Tibial nerve (tissue), 4 donors: ENCODE data around the gene SCYL2. TPM values are rescaled to one million over a fixed set of nuclear protein-coding genes. Genes with fewer than 3 reads are reported as not detected.
A peak's percentile ranks its signal among the peaks of the same experiment; 100 is the strongest.
"Not testable (repeated sequence)": the region's sequence is repeated elsewhere in the genome, so short reads cannot be mapped to it uniquely, and the experiment has no call there.

Experiments used
- DNase-seq, 2 donors: peaks; one replicate each; pipeline ENCODE4 v3.0.0-alpha.2; 2019; ENCODE audit warnings: low spot score in 2 of 2
- H3K27ac ChIP-seq, 4 donors: fragments of 200-600 bp; sonication (generic) in 3 of 4; one replicate each; pipeline ENCODE4 v1.5.1; 2017 to 2019; ENCODE audit warnings: mild to moderate bottlenecking in 1 of 4
- H3K27me3 ChIP-seq, 2 donors: fragments of 200-600 bp; sonication (generic) in 1 of 2; one replicate each; pipeline versions ENCODE4 v1.5.1 to v1.6.0; 2017 to 2019
- H3K36me3 ChIP-seq, 3 donors: fragments of 200-600 bp; sonication (generic); one replicate each; pipeline ENCODE4 v1.5.1; 2018 to 2019
- H3K4me1 ChIP-seq, 4 donors: fragments of 200-600 bp; sonication (generic) in 3 of 4; one replicate each; pipeline ENCODE4 v1.5.1; 2017 to 2019
- H3K4me3 ChIP-seq, 4 donors: fragments of 200-600 bp; sonication (generic) in 3 of 4; one replicate each; pipeline ENCODE4 v1.5.1; 2017 to 2019; ENCODE audit warnings: mild to moderate bottlenecking in 1 of 4, moderate library complexity in 1 of 4
- H3K9me3 ChIP-seq, 4 donors: fragments of 200-600 bp; sonication (generic) in 3 of 4; one replicate each; pipeline ENCODE4 v1.5.1; 2017 to 2019
- EP300 ChIP-seq, 2 donors: sonication (generic); formaldehyde crosslinking; IDR thresholded peaks; one replicate each; pipeline ENCODE4 v1.6.1; 2017; ENCODE audit warnings: antibody characterized with exemption in 2 of 2, mild to moderate bottlenecking in 1 of 2
- POLR2A ChIP-seq, 2 donors: fragments of 450-650 bp; IDR thresholded peaks; one replicate each; pipeline ENCODE4 v1.6.1; 2017; ENCODE audit warnings: antibody characterized with exemption in 2 of 2, mild to moderate bottlenecking in 2 of 2, moderate library complexity in 2 of 2
- WGBS, 2 donors: methylation state at CpG; one replicate each; pipeline ENCODE4 v1.1.5; 2018; 5-methylcytosine and 5-hydroxymethylcytosine counted together
- total RNA-seq, 4 donors: library from RNA; depleted of rRNA; stranded (reverse); fragments of >200 nt; gene quantifications; one replicate each; pipeline ENCODE4 v1.1.0, GENCODE V29; 2016
- TF ChIP-seq, protein P1 (sequence below), 5 experiments: fragments of 200-600 bp in 3 of 5; fragments of 450-650 bp in 2 of 5; sonication (generic) in 3 of 5; IDR thresholded peaks; one replicate each; pipeline ENCODE4 v1.5.1; 2016 to 2019; ENCODE audit warnings: antibody characterized with exemption in 5 of 5, mild to moderate bottlenecking in 3 of 5, moderate library complexity in 2 of 5

The SCYL2 gene
- total RNA-seq, 4 donors from 2014 or later: 37.5 to 70.1 (median 54.6) TPM

DNA sequence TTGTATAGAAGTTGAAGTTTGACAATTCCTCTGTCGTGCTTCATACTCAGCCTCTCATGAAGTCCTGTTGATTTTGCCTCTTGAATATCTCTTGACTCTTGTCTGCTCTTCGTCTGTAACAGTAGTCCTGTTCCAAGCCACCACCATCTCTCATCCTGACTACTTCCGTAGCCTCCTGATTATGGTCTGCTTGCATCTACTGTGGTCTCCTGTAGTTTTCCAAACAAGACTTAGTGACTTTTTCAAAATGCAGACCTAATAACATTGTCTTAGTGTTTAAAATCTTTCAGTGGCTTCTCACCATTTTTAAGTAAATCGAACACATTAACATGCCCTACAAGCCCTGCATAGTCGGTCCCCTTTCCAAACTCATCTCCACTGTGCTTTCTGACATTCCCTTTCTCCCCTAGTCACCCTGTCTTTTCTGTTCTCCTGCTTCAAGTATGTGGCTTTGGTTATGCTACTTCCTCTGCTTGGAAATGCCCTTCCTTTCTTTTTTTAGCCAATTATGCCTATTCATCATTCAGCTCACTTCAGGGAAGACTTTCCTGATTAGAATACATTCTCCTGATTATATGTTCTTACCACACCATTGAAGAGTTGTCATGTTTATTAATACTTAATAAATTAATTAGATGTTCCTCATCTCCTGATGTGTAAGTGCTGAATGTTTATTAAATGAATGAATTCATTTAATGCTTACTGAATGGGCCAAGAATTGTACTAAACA is 2.0 kb downstream of the SCYL2 start:
- Histone ChIP-seq H3K27me3 (no peaks in the 10 kb centered on the region), H3K36me3 (no peaks in the 10 kb centered on the region), H3K4me3 (peak overlapping the region in 2 of 4 donors; percentile 80 to 90), H3K9me3 (no peaks in the 10 kb centered on the region), H3K4me1 (peaks cover 0 to 59% (median 25%) of the 10 kb centered on the region in 4 donors), H3K27ac (peak overlapping the region in 2 of 4 donors; percentile 36 to 96)
- TF ChIP-seq POLR2A (IDR thresholded peaks at IDR 0.05) (no peak), EP300 (IDR thresholded peaks at IDR 0.05) (no peak)
- TF ChIP-seq, protein P1, sequence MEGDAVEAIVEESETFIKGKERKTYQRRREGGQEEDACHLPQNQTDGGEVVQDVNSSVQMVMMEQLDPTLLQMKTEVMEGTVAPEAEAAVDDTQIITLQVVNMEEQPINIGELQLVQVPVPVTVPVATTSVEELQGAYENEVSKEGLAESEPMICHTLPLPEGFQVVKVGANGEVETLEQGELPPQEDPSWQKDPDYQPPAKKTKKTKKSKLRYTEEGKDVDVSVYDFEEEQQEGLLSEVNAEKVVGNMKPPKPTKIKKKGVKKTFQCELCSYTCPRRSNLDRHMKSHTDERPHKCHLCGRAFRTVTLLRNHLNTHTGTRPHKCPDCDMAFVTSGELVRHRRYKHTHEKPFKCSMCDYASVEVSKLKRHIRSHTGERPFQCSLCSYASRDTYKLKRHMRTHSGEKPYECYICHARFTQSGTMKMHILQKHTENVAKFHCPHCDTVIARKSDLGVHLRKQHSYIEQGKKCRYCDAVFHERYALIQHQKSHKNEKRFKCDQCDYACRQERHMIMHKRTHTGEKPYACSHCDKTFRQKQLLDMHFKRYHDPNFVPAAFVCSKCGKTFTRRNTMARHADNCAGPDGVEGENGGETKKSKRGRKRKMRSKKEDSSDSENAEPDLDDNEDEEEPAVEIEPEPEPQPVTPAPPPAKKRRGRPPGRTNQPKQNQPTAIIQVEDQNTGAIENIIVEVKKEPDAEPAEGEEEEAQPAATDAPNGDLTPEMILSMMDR (IDR thresholded peaks at IDR 0.05): no peak
- 51 to 53% methylated on average over 5 of the region's 5 CpGs for WGBS, 2 donors
- no peak for DNase-seq

DNA sequence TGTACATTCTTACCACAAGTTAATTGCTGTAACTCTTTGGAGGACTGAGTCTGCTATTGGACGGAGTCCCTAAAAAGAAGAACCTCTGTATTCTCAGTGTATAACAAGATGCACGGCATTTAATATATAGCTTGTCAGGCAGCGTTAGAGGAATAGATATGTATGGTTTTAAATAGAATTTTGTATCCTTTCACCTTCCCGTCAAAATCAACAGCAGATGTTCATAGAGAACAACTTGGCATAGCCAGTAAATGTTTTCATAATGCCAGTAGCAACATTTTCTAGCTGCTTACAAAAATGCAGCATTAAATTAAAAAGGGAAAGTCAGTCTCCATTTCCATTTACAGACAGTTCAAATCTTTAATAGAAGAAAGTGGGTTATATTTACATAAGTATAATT is 6.8 kb downstream of the SCYL2 start:
- peaks cover 0 to 46% (median 18%) of the 10 kb centered on the region in 4 donors for H3K4me1 ChIP-seq
- 71 to 78% methylated on average over 4 of the region's 4 CpGs for WGBS, 2 donors
- no peak overlapping the region for H3K27ac ChIP-seq
- no peak for DNase-seq
- no peak overlapping the region for H3K4me3 ChIP-seq
- no peaks in the 10 kb centered on the region for H3K9me3 ChIP-seq
- peaks cover 0 to 8% (median 0%) of the 10 kb centered on the region in 3 donors for H3K36me3 ChIP-seq
- TF ChIP-seq POLR2A (IDR thresholded peaks at IDR 0.05): no peak
- TF ChIP-seq, protein P1 (IDR thresholded peaks at IDR 0.05): no peak
- TF ChIP-seq EP300 (IDR thresholded peaks at IDR 0.05): no peak
- H3K27me3 ChIP-seq: no peaks in the 10 kb centered on the region

DNA sequence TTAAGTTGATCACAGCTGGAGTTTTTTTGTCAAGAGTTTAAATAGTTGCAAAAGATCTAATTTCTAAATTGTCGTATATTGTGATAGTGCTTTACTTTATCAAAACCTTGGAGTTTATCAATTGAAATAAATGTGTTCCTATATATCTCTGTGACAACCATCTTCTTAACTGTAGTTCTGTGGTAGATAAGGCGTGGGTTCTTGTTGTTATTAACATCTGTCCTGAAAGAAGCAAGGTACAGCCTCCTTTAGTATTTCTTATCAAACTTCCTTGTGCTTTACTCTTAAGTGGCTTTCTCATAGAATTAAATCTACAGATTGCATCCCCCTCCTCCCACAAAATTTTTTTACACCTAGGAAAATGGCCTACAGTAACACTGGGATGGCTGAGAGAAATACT is 7.3 kb downstream of the SCYL2 start:
- H3K27me3 ChIP-seq: no peaks in the 10 kb centered on the region
- DNase-seq: no peak

DNA sequence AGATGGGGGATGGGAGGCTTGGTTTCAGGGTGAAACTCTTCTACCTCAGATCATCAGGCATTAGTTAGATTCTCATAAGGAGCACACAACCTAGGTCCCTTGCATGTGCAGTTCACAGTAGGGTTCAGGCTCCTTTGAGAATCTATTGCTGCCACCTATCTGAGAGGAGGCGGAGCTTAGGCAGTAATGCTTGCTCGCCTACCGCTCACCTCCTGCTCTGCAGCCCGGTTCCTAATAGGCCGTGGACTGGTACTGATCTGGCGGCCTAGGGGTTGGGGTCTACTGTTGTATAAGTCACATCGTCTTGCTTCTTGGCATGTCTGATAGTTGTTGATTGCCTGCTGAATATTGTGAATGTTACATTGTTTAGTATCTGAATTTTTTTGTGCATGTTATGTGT is 12.2 kb downstream of the SCYL2 start:
- Histone ChIP-seq H3K9me3 (no peaks in the 10 kb centered on the region), H3K4me1 (peaks cover 0 to 19% (median 8%) of the 10 kb centered on the region in 4 donors), H3K36me3 (peaks cover 0 to 22% (median 0%) of the 10 kb centered on the region in 3 donors), H3K27ac (no peak overlapping the region), H3K4me3 (no peak overlapping the region), H3K27me3 (no peaks in the 10 kb centered on the region)
- TF ChIP-seq POLR2A (IDR thresholded peaks at IDR 0.05): no peak
- TF ChIP-seq, protein P1 (IDR thresholded peaks at IDR 0.05): no peak
- TF ChIP-seq EP300 (IDR thresholded peaks at IDR 0.05): no peak
- WGBS, 2 donors: 86 to 92% methylated on average over 7 of the region's 7 CpGs
- no peak for DNase-seq

More for the DNA sequence above, 7.3 kb downstream of the SCYL2 start:
- no peaks in the 10 kb centered on the region for H3K9me3 ChIP-seq
- H3K4me1 ChIP-seq: peaks cover 0 to 46% (median 12%) of the 10 kb centered on the region in 4 donors
- H3K36me3 ChIP-seq: peaks cover 0 to 8% (median 0%) of the 10 kb centered on the region in 3 donors
- WGBS, 2 donors: 96% methylated on average over 2 of the region's 2 CpGs
- no peak overlapping the region for H3K4me3 ChIP-seq
- TF ChIP-seq, protein P1 (IDR thresholded peaks at IDR 0.05): no peak
- H3K27ac ChIP-seq: no peak overlapping the region

DNA sequence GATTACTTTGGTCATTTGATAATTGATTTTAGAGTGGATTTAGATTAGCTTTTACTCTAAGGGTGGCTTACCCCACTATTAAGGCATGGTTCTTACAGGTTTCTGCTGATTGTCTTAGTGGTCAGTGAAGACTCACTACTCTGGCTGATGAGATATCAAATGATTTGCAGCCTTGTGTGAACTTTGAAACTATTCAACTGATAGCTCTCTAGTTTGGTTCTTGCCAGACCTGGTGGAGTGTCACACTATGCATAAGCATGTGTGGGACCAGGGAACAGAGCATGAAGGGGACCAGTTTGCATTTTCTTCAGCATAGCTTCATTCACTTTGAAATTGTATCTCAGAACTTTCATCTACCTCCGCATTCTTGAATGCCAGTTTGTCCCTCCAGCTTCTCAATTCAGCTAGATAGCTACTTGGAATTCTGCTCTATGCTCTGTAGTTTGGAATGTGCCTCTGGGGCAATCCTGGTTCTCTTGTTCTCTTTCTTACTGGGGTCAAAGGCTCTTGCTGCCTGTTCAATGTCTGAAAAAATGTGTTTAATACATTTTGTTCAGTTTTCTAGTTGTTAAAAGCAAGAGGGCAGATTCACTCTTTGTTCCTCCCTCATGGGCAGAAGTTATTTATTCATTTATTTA is 12.7 kb downstream of the SCYL2 start:
- Histone ChIP-seq H3K4me1 (peaks cover 0 to 19% (median 8%) of the 10 kb centered on the region in 4 donors), H3K27me3 (no peaks in the 10 kb centered on the region), H3K36me3 (peaks cover 0 to 28% (median 0%) of the 10 kb centered on the region in 3 donors), H3K9me3 (no peaks in the 10 kb centered on the region), H3K4me3 (no peak overlapping the region), H3K27ac (no peak overlapping the region)
- WGBS, 2 donors: 56 to 67% methylated on average over 1 of the region's 1 CpG
- DNase-seq: no peak
- TF ChIP-seq POLR2A (IDR thresholded peaks at IDR 0.05) (no peak), EP300 (IDR thresholded peaks at IDR 0.05) (no peak)
- TF ChIP-seq, protein P1 (IDR thresholded peaks at IDR 0.05): no peak

DNA sequence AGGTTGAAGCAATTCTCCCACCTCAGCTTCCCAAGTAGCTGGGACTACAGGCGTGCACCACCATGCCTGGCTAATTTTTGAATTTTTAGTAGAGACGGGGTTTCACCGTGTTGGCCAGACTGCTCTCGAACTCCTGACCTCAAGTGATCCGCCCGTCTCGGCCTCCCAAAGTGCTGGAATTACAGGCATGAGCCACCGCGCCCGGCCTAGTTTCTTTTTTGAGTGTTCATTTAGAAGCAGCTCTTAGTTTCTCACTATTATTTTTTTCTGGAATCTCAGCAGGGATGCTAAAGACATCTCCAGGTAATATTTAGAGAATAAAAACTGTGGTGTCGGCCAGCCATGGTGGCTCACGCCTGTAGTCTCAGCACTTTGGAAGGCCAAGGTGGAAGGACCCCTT is 17.6 kb downstream of the SCYL2 start:
- not testable (repeated sequence) for H3K9me3 ChIP-seq

More for the DNA sequence above, 17.6 kb downstream of the SCYL2 start:
- Histone ChIP-seq H3K36me3 (peaks cover 0 to 28% (median 0%) of the 10 kb centered on the region in 3 donors), H3K4me1 (peaks cover 0 to 11% (median 7%) of the 10 kb centered on the region in 4 donors)
- H3K4me3 ChIP-seq, H3K27me3 ChIP-seq, DNase-seq, H3K27ac ChIP-seq: not testable (repeated sequence)
- WGBS, 2 donors: 92 to 94% methylated on average over 12 of the region's 12 CpGs
